ENCODE measurements around the gene LASP1NB.
"Not testable (repeated sequence)": the region's sequence is repeated elsewhere in the genome, so short reads cannot be mapped to it uniquely, and the experiment has no call there.

The LASP1NB gene

DNA sequence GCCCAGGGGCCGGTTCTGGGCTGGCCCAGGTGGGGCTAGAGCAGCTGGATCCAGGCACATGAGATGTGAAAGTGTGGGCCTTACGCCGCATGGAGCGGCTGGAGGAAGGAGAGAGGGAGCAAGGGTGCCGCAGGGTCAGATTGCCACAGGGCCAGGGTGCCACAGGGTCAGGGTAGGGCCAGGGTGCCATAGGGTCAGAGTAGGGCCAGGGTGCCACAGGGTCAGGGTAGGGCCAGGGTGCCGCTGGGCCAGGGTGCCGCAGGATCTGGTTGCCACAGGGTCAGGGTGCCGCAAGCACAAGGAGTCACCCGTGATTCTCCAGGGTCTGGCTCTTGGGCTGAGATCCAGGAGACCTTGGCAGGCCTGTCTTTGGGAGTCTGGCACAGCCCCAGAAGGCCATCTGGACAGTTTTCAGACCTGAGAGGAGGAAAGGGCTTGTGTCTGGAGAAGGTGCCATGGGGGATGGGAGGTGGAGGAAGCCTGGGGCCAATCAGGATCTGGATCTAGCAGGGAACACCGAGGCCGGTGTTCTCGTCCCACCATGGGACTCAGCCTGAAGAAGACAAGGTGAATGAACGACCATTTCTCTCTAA lies 13.1 kb upstream of the LASP1NB start:
- in situ Hi-C loops (cut with HindIII; ENCODE audit: low sequenced_read_pairs): no loop called here
- peak; percentile 70 for DNase-seq (ENCODE audit: low spot score)

GRCh38 chr17:38914741-38915638 lies 10.4 kb upstream of the LASP1NB start:
- no peak for DNase-seq (ENCODE audit: low spot score)
- in situ Hi-C loops (cut with HindIII; ENCODE audit: low sequenced_read_pairs): no loop called here

DNA sequence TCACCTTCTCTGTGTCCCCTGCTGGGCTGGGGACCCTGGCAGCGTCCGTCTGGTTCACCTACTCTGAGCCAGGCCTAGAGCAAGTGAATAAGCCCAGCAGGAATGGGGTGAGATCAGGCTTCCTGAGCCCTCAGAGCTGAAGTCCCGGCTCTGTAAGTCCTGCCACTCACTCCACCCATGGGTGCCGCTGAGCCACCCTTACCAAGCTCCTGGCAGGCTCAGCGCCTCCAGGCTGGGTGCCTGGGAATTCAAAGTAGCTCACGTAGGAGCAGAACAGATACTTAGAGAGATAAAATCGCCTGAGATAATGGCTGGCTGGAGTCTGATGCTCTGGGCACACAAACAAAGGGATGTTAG lies 9.8 kb upstream of the LASP1NB start:
- in situ Hi-C loops (cut with HindIII; ENCODE audit: low sequenced_read_pairs): no loop called here
- DNase-seq (ENCODE audit: low spot score): no peak

GRCh38 chr17:38916771-38917170 lies 8.6 kb upstream of the LASP1NB start:
- no peak for DNase-seq (ENCODE audit: low spot score)
- in situ Hi-C loops (cut with HindIII; ENCODE audit: low sequenced_read_pairs): no loop called here

GRCh38 chr17:38917259-38917658 lies 8.2 kb upstream of the LASP1NB start:
- no peak for DNase-seq (ENCODE audit: low spot score)
- in situ Hi-C loops (cut with HindIII; ENCODE audit: low sequenced_read_pairs): no loop called here

GRCh38 chr17:38918129-38918913 lies 7.1 kb upstream of the LASP1NB start:
- DNase-seq (ENCODE audit: low spot score): no peak

GRCh38 chr17:38918916-38919315 lies 6.5 kb upstream of the LASP1NB start:
- in situ Hi-C loops (cut with HindIII; ENCODE audit: low sequenced_read_pairs): no loop called here
- DNase-seq (ENCODE audit: low spot score): no peak

More at GRCh38 chr17:38918129-38918913, 7.1 kb upstream of the LASP1NB start:
- in situ Hi-C loops (cut with HindIII; ENCODE audit: low sequenced_read_pairs): no loop called here

- in situ Hi-C loops (cut with HindIII; ENCODE audit: low sequenced_read_pairs): no loop called here
- no peak for DNase-seq (ENCODE audit: low spot score)
Measured at GRCh38 chr17:38919316-38920078, 5.9 kb upstream of the LASP1NB start.

- DNase-seq (ENCODE audit: low spot score): no peak
Measured at GRCh38 chr17:38920374-38921291, 4.8 kb upstream of the LASP1NB start.

GRCh38 chr17:38921756-38922411 lies 3.5 kb upstream of the LASP1NB start:
- DNase-seq (ENCODE audit: low spot score): no peak
- in situ Hi-C loops (cut with HindIII; ENCODE audit: low sequenced_read_pairs): no loop called here

More at GRCh38 chr17:38920374-38921291, 4.8 kb upstream of the LASP1NB start:
- in situ Hi-C loops (cut with HindIII; ENCODE audit: low sequenced_read_pairs): no loop called here

- peak; percentile 89 for DNase-seq (ENCODE audit: low spot score)
- in situ Hi-C loops (cut with HindIII; ENCODE audit: low sequenced_read_pairs): no loop called here
Measured at GRCh38 chr17:38922538-38923297, 2.7 kb upstream of the LASP1NB start.

DNA sequence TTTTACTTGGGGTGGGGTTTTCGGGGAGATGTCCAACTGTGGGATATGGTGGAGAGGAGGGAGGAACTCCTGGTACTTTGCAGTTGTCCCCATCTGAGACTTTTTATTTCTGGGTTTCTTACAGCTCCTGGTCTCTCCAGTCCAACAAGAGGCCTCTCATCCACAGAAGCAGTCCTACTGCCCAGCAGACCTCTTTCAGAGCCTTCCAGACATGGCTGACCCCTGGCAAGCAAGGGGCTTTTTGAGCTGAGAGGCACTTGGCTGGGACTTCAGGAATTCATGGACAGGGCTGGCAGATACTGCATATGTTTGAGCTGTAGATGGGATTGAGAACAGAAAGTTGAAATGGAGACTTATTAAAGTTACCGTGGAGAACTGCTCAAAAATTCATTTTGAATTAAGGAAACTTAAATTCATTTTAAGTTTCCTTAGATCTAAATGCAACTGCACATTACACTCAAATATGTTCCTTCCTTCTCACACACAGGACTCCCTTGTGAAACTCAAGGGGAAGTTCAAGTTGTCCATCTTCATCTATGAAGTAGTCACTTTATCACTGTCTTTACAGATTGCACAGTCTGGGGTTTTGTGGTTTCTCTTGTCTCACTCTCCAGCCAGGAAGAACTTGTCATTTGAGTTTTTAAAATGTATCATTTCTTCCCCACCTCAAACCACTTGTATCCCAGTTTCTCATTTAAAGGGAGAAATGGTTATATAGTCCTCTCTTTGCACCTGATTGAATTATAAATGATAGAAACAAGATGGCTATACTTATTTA lies 1.1 kb downstream of the LASP1NB start:
- DNase-seq (ENCODE audit: low spot score): peak; percentile 47
- in situ Hi-C loops (cut with HindIII; ENCODE audit: low sequenced_read_pairs): no loop called here

DNA sequence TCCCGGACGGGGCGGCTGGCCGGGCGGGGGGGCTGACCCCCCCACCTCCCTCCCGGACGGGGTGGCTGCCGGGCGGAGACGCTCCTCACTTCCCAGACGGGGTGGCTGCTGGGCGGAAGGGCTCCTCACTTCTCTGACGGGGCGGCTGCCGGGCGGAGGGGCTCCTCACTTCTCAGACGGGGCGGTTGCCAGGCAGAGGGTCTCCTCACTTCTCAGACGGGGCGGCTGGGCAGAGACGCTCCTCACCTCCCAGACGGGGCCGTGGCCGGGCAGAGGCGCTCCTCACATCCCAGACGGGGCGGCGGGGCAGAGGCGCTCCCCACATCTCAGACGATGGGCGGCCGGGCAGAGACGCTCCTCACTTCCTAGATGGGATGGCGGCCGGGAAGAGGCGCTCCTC lies 5.4 kb downstream of the LASP1NB start:
- DNase-seq (ENCODE audit: low spot score); in situ Hi-C loops (cut with HindIII; ENCODE audit: low sequenced_read_pairs): not testable (repeated sequence)

GRCh38 chr17:38933962-38934361 lies 8.5 kb downstream of the LASP1NB start:
- DNase-seq (ENCODE audit: low spot score); in situ Hi-C loops (cut with HindIII; ENCODE audit: low sequenced_read_pairs): not testable (repeated sequence)

DNA sequence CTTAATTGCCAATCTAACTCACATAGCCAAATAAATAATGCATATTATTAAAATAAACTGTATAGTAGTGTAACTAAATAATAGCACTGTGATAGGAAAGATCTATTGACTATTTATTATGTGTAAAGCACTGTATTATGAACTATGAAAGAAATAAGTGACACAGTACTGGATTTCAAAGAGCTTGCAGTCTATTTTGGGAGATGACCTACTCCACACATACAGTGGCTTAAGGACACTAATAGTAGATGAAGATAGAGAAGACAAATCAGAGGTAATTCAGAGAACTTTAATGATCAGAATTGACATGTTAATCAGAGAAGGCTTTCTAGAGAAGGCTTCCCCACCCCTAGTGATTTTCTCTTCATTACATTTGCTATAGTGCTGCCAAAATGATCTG lies 14.6 kb downstream of the LASP1NB start:
- no peak for DNase-seq (ENCODE audit: low spot score)
- in situ Hi-C loops (cut with HindIII; ENCODE audit: low sequenced_read_pairs): no loop called here

DNA sequence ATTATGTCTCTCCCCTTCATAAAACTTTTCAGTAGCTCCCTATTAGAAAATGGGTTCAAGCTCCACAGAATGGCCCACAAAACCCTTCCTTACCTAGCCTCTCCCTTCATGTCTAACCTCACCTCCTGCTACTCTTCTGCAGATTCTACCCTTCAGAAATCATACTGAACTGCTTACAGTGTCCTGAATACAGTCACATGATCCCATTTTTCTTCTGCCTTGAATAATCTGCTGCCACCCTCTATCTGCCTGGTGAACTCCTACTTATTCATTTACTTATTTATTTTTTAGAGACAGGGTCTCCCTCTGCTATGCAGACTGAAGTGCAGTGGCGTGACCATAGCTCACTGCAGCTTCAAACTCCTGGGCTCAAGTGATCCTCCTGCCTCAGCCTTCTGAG lies 15.0 kb downstream of the LASP1NB start:
- DNase-seq (ENCODE audit: low spot score): no peak
- in situ Hi-C loops (cut with HindIII; ENCODE audit: low sequenced_read_pairs): no loop called here

All from G401 (cell line).